Hepatocyte (in vitro differentiated cells): ENCODE results near the gene URI1.

Source experiments
- CTCF ChIP-seq: fragments of 200-600 bp; sonication (generic); IDR thresholded peaks from 2 replicates; pipeline ENCODE4 v1.5.1; 2016; ENCODE audit warnings: antibody characterized with exemption, mild to moderate bottlenecking; ENCODE audit not compliant: poor library complexity
- EZH2 ChIP-seq: fragments of 200-600 bp; sonication (generic); IDR thresholded peaks from 2 replicates; pipeline ENCODE4 v1.6.1; 2016; ENCODE audit warnings: antibody characterized with exemption, mild to moderate bottlenecking, borderline replicate concordance

- TF ChIP-seq CTCF (no peak), EZH2 (no peak)
Observed at GRCh38 chr19:29939628-29940027, 2.4 kb upstream of the URI1 start.
